A673 (cell line): Measurements from ENCODE around the gene CCNY. TPM values are rescaled to one million over a fixed set of nuclear protein-coding genes. Genes with fewer than 3 reads are reported as not detected.

Experiments
- BruUV-seq: library from RNA; stranded (reverse); fragments of 400-500 nt; replicated peaks from 2 replicates; lab custom pipeline; 2021; lab: Mats Ljungman, UMichigan
- CTCF ChIA-PET: fragments of 300-600 bp; sonication (Branson Sonifier 250); formaldehyde crosslinking; loops from one replicate; lab custom pipeline; 2022; ENCODE audit warnings: antibody characterized with exemption; lab: Charles Lee
- POLR2A ChIA-PET: fragments of 300-600 bp; sonication (Branson Sonifier 250); formaldehyde crosslinking; loops from one replicate; lab custom pipeline; 2022; ENCODE audit warnings: antibody characterized with exemption; ENCODE audit not compliant: low non-redundant PET; lab: Charles Lee
- DNase-seq: peaks from one replicate; pipeline ENCODE4 v3.0.0-alpha.2; 2015; ENCODE audit warnings: low spot score
- H3K27ac ChIP-seq: fragments of 200-600 bp; sonication (generic); 2 replicates; pipeline ENCODE4 v1.5.1; 2016; ENCODE audit warnings: mixed run types, low read depth, mild to moderate bottlenecking, mixed read lengths, antibody characterized with exemption, low read length; ENCODE audit not compliant: poor library complexity, severe bottlenecking
- H3K27me3 ChIP-seq: fragments of 200-600 bp; sonication (generic); replicated peaks from 2 replicates; pipeline ENCODE4 v1.6.1; 2017; ENCODE audit warnings: mixed run types, low read depth, mild to moderate bottlenecking, mixed read lengths, antibody characterized with exemption, low read length; ENCODE audit not compliant: insufficient read depth, poor library complexity
- H3K36me3 ChIP-seq: fragments of 200-600 bp; sonication (generic); 2 replicates; pipeline ENCODE4 v1.6.1; 2016; ENCODE audit warnings: mixed run types, mild to moderate bottlenecking, mixed read lengths, antibody characterized with exemption, low read length; ENCODE audit not compliant: insufficient read depth, poor library complexity, severe bottlenecking
- H3K4me1 ChIP-seq: fragments of 200-600 bp; sonication (generic); 2 replicates; pipeline ENCODE4 v1.6.1; 2017; ENCODE audit warnings: mixed run types, mild to moderate bottlenecking, mixed read lengths, antibody characterized with exemption, low read length; ENCODE audit not compliant: insufficient read depth, poor library complexity, severe bottlenecking
- H3K4me3 ChIP-seq: fragments of 200-600 bp; sonication (generic); 2 replicates; pipeline ENCODE4 v1.5.1; 2016; ENCODE audit warnings: low read depth, mixed run types, mild to moderate bottlenecking, mixed read lengths, low read length; ENCODE audit not compliant: poor library complexity, severe bottlenecking
- H3K9me3 ChIP-seq: fragments of 200-600 bp; sonication (generic); 2 replicates; pipeline ENCODE4 v1.6.1; 2016; ENCODE audit warnings: mixed run types, low read depth, mild to moderate bottlenecking, mixed read lengths, antibody characterized with exemption, low read length; ENCODE audit not compliant: poor library complexity, severe bottlenecking
- CTCF ChIP-seq: fragments of 300-800, 200-600 bp; sonication (generic); conservative IDR thresholded peaks from 2 replicates; pipeline ENCODE4 v1.5.1; 2017; ENCODE audit warnings: low read depth, mild to moderate bottlenecking, antibody characterized with exemption, low read length, moderate library complexity, mixed read lengths
- EZH2 ChIP-seq: fragments of 200-600 bp; sonication (generic); IDR thresholded peaks from 2 replicates; pipeline ENCODE4 v1.6.1; 2017; ENCODE audit warnings: borderline replicate concordance, low read depth, mild to moderate bottlenecking, mixed read lengths, antibody characterized with exemption, low read length; ENCODE audit not compliant: poor library complexity, severe bottlenecking
- intact Hi-C: fragments of 100-400 bp; cut with micrococcal nuclease; formaldehyde crosslinking; loops from one replicate; pipeline ENCODE4 v1.10.0; 2022; ENCODE audit not compliant: unreplicated experiment
- total RNA-seq: library from RNA; stranded (reverse); gene quantifications from 2 replicates; pipeline ENCODE4 v1.2.3, GENCODE V29; 2021

Gene CCNY
- total RNA-seq, 1 experiment from 2014 or later, result 84.8 TPM

- Histone ChIP-seq H3K4me3 (no peak overlapping the region), H3K9me3 (peaks cover 46% of the 10 kb centered on the region), H3K36me3 (peaks cover 3% of the 10 kb centered on the region), H3K27me3 (no peaks in the 10 kb centered on the region), H3K4me1 (no peaks in the 10 kb centered on the region), H3K27ac (no peak overlapping the region)
- BruUV-seq, result no TSS peak
- TF ChIP-seq CTCF (no peak), EZH2 (no peak)
- CTCF ChIA-PET, result no interaction called here
- POLR2A ChIA-PET, result no interaction called here
- no peak for DNase-seq
- intact Hi-C loops, result no loop called here
Measured at GRCh38 chr10:35440016-35440415, 103.7 kb downstream of the CCNY start.

DNA sequence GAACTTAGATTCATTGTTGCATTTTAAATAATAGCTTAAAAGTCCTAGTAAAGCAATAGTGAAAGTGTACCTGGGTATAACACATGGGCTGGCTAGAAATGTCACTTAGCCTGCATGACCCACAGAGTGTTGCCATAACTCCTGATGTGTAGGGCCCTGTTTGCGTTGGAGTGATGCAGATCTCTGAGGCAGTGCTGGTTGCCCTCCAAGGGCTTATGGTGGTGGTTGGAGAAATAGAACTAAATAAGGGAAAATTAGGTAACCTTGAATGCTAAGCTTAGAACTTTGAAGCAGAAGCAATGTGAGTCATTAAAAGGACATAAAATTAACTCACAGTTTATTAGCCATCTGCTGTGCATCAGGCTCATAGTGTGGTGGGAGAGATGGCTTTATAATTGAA is 105.7 kb downstream of the CCNY start:
- no peak for DNase-seq
- Histone ChIP-seq H3K36me3 (peaks cover 3% of the 10 kb centered on the region), H3K27me3 (no peaks in the 10 kb centered on the region), H3K4me1 (peaks cover 11% of the 10 kb centered on the region), H3K4me3 (no peak overlapping the region), H3K27ac (no peak overlapping the region), H3K9me3 (peaks cover 46% of the 10 kb centered on the region)
- no TSS peak for BruUV-seq
- POLR2A ChIA-PET, result no interaction called here
- CTCF ChIA-PET, result no interaction called here
- no peak for TF ChIP-seq EZH2
- intact Hi-C loops, result no loop called here

DNA sequence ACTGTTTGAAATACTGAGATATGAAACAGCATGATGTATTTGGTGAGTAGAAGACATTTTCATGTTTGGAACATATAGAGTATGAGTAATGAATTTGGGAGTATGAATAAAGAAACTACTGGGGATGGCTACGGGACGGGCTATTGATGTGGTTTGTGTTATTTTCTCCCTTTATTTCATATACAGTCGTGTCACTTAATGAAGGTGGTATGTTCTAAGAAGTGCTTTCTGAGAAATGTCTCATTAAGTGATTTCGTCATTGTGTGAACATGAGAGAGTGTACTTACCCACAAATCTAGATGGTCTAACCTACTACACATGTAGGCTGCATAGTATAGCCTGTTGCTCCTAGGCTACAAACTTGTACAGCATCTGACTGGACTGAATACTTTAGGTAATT is 106.3 kb downstream of the CCNY start:
- Histone ChIP-seq H3K9me3 (peaks cover 46% of the 10 kb centered on the region), H3K4me1 (peaks cover 17% of the 10 kb centered on the region), H3K27me3 (no peaks in the 10 kb centered on the region), H3K27ac (no peak overlapping the region), H3K36me3 (peaks cover 3% of the 10 kb centered on the region), H3K4me3 (no peak overlapping the region)
- no peak for DNase-seq
- intact Hi-C loops, result no loop called here
- CTCF ChIA-PET, result no interaction called here
- POLR2A ChIA-PET, result no interaction called here
- BruUV-seq, result no TSS peak
- TF ChIP-seq CTCF (no peak), EZH2 (no peak)

DNA sequence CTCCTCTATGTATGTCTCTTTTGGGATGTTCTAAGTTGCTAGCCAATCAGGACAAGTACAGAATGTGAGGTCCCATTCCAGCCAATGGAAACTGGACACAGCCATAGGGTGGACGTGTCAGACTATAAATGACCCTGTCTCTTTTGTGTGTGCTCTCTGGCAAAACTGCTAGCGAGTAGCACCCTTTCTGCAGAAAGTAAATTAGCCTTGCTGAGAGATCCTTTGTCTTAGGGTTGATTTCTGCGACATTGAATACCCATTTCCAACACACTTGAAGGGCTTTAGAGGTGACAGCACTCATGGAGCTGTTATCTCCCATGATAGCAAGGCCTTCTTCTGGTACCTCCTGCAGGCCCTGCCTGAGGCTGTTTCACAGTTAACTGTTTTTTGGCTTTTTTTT is 107.5 kb downstream of the CCNY start:
- intact Hi-C loops, result no loop called here
- peaks cover 3% of the 10 kb centered on the region for H3K36me3 ChIP-seq
- CTCF ChIA-PET, result no interaction called here

More for the DNA sequence above, 107.5 kb downstream of the CCNY start:
- Histone ChIP-seq H3K27ac (no peak overlapping the region), H3K9me3 (peaks cover 39% of the 10 kb centered on the region), H3K4me1 (peaks cover 29% of the 10 kb centered on the region), H3K4me3 (no peak overlapping the region), H3K27me3 (no peaks in the 10 kb centered on the region)
- POLR2A ChIA-PET, result no interaction called here
- no peak for DNase-seq
- BruUV-seq, result no TSS peak
- no peak for TF ChIP-seq CTCF
- no peak for TF ChIP-seq EZH2
